Tibial nerve (tissue), 3 donors: Measurements from ENCODE around the gene YLPM1.

Experiments
- POLR2A ChIP-seq, 2 donors: fragments of 450-650 bp; IDR thresholded peaks; one replicate each; pipeline ENCODE4 v1.6.1; 2017; ENCODE audit warnings: antibody characterized with exemption in 2 of 2, mild to moderate bottlenecking in 2 of 2, moderate library complexity in 2 of 2
- TF ChIP-seq, protein P1 (sequence below), 5 experiments: fragments of 200-600 bp in 3 of 5; fragments of 450-650 bp in 2 of 5; sonication (generic) in 3 of 5; IDR thresholded peaks; one replicate each; pipeline ENCODE4 v1.5.1; 2016 to 2019; ENCODE audit warnings: antibody characterized with exemption in 5 of 5, mild to moderate bottlenecking in 3 of 5, moderate library complexity in 2 of 5

DNA sequence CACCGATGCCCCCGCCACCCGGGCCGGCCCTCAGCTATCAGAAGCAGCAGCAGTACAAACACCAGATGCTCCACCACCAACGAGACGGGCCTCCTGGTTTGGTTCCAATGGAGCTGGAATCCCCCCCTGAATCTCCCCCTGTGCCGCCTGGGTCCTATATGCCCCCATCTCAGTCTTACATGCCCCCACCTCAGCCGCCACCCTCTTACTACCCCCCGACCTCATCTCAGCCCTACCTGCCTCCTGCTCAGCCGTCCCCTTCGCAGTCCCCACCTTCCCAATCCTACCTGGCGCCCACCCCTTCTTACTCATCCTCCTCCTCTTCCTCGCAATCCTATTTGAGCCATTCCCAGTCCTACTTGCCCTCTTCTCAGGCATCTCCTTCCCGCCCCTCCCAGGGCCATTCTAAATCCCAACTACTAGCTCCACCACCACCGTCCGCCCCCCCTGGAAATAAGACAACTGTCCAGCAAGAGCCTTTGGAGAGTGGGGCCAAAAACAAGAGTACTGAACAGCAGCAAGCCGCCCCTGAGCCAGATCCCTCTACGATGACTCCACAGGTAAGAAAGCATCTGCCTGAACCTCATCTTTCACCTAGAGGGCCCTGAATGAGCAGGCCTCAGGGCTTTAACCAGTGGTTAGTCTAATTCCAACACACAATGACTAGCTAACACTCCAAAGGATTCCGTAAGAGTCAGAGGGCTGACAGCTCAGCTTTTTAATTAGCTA, 851 bp downstream of the YLPM1 start:
- TF ChIP-seq, protein P1, sequence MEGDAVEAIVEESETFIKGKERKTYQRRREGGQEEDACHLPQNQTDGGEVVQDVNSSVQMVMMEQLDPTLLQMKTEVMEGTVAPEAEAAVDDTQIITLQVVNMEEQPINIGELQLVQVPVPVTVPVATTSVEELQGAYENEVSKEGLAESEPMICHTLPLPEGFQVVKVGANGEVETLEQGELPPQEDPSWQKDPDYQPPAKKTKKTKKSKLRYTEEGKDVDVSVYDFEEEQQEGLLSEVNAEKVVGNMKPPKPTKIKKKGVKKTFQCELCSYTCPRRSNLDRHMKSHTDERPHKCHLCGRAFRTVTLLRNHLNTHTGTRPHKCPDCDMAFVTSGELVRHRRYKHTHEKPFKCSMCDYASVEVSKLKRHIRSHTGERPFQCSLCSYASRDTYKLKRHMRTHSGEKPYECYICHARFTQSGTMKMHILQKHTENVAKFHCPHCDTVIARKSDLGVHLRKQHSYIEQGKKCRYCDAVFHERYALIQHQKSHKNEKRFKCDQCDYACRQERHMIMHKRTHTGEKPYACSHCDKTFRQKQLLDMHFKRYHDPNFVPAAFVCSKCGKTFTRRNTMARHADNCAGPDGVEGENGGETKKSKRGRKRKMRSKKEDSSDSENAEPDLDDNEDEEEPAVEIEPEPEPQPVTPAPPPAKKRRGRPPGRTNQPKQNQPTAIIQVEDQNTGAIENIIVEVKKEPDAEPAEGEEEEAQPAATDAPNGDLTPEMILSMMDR (IDR thresholded peaks at IDR 0.05) = no peak
- TF ChIP-seq POLR2A (IDR thresholded peaks at IDR 0.05) = no peak
